NCI-H510A (cell line): ENCODE data around the gene COPS4.
"Not testable (repeated sequence)": the region's sequence is repeated elsewhere in the genome, so short reads cannot be mapped to it uniquely, and the experiment has no call there.

Source experiments
- DNase-seq: peaks from one replicate; lab custom pipeline; 2025; lab: John Stamatoyannopoulos, UW

The COPS4 gene

GRCh38 chr4:83023599-83023998, 11.4 kb upstream of the COPS4 start:
- DNase-seq, result not testable (repeated sequence)

GRCh38 chr4:83024233-83024632, 10.8 kb upstream of the COPS4 start:
- DNase-seq, result no peak

DNA sequence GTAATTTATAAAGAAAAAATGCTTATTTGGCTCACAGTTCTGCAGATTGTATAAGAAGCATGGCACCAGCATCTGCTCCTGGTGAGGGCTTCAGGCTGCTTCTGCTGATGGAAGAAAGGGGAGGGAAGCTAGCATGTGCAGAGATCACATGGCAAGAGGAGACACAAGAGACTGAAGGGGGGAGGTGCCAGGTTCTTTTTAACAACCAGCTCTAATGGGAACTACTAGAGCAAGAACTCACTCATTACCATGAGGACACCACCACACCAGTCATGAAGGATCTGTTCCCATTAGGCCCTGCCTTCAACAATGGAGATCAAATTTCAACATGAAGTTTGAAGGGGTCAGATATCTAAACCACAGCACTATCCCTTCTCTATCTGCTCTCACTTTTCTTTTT, 9.4 kb upstream of the COPS4 start:
- no peak for DNase-seq

DNA sequence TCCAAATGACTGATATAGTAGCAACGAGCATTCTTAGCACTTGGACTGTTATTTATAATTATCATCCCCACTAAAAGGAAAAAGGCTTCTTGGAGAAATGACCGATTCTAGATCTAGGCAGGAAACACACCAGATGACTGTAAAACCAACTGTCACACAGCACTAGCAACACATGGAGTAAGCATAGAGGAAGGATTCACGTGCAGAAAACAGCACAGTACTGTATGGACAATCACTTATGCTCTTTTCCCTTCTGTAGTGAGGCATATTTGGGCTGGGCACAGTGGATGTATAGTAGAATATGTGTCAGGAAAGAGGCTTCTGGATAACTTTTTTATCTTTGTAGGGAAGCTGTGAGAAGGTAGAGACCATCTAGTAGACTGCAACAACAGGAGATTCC, 6.0 kb upstream of the COPS4 start:
- DNase-seq, result no peak

DNA sequence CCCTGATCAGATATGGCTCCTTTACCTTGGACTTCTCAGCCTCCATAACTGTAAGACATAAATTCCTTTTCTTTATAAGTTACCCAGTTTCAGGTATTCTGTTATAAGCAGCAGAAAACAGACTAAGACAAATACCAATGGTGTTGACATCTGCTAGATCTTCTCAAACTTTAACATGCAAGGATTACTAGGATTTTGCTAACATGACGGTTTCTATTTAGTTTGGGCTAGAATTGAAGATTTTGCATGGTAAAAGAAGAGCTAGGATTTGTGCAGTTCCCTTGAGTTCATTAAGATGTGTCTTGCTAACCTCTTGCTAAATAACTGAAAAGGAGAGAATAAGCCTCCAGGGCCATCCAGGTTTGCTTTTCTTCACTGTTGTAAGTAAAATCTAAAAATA, 5.3 kb upstream of the COPS4 start:
- no peak for DNase-seq

DNA sequence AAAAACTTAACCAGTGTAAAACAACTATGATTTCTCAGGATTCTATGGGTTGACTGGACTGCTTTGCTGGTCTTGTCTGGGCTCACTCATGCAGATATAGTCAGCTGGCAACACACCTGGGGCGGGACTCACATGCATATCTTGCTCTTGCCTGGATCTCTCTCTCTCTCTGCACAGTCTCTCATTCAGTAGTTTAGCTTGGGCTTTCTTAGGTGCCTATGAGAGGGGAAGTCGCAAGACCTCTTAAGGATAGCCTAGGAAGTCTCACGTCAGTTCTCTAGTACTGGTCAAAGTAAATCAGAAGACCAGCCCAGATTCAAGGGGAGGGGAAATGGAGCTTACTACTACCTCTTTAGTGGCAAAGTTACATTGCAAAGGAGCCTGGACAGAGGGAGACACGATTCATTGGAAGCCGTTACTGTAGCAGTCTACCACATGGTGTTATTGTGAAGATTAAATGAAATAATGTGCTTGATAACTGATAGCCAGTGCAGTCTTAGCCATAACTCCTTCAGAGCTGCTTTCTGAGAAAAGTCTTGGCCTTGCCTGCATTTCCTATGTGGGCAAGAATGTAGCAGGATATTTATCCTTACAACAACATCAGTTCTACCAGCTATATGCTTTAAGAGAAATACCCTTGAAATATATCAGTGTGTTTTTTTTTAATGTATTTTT, 2.1 kb downstream of the COPS4 start:
- no peak for DNase-seq

DNA sequence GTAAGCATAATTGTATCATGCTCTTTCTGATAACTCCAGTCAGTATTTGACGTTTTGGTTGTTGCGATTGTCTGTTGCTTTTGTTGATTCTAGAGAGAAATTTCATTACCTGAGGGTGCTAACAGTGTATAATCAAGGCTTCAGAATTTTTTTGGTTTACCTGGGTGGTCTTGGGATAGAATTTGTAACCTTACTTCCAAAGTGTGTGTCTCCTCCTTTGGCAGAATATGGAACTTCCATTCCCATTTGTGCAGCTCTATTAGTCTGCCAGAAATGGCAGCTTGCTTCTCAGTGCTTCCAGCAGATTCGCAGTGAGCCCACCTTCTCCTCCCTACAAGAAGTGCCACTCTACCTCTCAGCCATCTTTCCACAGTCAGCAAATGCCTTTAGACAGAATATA, 5.3 kb downstream of the COPS4 start:
- no peak for DNase-seq

DNA sequence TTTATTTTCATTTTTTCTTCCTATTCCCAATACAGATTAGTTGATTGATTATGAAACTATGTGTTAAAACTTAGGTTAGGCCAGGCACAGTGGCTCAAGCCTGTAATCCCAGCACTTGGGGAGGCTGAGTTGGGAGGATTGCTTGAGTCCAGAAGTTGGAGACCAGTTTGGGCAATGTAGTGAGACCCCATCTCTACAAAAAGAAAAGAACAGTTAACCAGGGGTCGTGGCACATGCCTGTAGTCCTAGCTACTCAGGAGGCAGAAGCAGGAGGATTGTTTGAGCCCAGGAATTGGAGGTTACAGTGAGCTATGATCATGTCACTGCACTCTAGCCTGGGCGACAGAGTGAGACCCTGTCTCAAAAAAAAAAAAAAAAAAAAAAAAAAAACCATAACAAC, 8.2 kb downstream of the COPS4 start:
- DNase-seq, result not testable (repeated sequence)

- DNase-seq, result no peak
Observed at GRCh38 chr4:83043801-83044407, 8.9 kb downstream of the COPS4 start.

GRCh38 chr4:83046693-83047473, 11.9 kb downstream of the COPS4 start:
- no peak for DNase-seq

- not testable (repeated sequence) for DNase-seq
Observed at GRCh38 chr4:83048781-83049180, 13.8 kb downstream of the COPS4 start.

DNA sequence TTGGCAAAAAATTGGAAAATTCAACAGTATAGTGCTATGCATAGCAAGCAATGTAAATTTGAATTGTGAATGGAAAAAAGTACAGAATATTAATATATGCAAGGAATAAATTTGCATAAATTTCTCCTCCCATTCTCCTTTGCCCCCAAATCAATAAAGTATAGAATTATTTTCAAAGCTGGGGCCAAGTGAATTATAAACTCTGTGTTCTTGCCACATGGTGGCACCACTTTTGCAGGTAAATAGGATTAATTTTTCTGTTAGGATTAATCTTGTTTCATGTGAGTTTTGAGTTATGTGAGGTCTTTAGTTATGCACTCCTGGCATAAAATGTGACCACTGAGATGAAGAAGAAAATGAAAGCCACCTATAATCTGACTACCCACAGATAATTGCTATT, 19.9 kb downstream of the COPS4 start:
- no peak for DNase-seq

GRCh38 chr4:83062739-83063138, 27.8 kb downstream of the COPS4 start:
- DNase-seq, result no peak

GRCh38 chr4:83065266-83065665, 30.3 kb downstream of the COPS4 start:
- DNase-seq, result no peak

GRCh38 chr4:83067058-83067639, 32.2 kb downstream of the COPS4 start:
- no peak for DNase-seq

DNA sequence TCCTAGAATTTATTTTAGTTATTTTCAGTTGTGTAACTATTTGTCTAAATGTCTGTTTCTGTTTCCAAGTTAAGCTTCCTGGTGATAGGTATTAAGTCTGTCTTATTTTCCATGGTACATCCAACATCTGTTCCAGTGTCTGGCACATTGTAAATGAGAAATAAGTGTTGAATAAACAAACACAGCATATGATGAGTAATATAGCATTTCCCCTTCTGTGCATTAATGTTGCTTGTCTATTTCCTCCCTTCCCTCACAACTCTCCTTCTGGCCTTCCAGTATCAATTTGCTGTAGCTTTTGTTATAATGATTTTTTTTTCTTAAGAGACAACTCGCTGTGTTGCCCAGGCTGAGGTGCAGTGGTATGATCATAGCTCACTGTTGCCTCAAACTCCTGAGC, 36.1 kb downstream of the COPS4 start:
- DNase-seq, result no peak

DNA sequence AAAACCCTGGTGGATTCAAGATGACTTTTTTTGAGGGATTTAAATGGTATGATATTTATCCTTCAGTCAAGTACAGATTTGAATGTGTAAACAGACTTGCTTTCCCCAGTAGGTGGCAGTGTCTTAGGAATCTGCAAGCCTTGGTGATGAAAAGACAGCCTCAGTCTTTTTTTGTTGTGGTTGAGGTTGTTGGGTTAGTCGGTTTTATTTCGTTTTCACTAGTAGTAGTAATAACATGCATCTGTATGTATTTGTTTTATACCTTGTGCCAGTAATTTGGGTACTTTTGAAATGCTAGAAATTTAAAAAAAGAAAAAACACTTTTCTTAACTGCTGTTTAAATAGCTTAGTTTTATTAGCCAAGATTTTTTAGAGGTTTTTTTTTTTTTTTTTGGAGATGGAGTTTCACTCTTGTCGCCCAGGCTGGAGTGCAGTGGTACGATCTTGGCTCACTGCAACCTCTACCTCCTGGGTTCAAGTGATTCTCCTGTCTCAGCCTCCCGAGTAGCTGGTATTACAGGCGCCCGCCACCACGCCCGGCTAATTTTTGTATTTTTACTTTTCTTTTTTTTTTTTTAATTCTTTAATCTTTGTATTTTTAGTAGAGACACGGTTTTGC, 39.2 kb downstream of the COPS4 start:
- DNase-seq, result peak; percentile 0

DNA sequence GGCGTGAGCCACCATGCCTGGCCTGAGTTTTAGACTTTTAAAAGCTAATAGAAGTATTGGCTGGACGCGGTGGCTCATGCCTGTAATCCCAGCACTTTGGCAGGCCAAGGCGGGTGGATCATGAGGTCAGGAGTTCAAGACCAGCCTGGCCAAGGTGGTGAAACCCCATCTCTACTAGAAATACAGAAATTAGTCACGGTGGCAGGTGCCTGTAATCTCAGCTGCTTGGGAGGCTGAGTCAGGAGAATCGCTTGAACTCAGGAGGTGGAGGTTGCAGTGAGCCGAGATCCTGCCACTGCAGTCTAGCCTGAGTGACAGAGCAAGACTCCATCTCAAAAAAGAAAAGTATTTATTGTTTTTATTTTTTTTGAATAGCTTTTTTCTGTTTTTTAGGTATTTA, 39.8 kb downstream of the COPS4 start:
- not testable (repeated sequence) for DNase-seq

DNA sequence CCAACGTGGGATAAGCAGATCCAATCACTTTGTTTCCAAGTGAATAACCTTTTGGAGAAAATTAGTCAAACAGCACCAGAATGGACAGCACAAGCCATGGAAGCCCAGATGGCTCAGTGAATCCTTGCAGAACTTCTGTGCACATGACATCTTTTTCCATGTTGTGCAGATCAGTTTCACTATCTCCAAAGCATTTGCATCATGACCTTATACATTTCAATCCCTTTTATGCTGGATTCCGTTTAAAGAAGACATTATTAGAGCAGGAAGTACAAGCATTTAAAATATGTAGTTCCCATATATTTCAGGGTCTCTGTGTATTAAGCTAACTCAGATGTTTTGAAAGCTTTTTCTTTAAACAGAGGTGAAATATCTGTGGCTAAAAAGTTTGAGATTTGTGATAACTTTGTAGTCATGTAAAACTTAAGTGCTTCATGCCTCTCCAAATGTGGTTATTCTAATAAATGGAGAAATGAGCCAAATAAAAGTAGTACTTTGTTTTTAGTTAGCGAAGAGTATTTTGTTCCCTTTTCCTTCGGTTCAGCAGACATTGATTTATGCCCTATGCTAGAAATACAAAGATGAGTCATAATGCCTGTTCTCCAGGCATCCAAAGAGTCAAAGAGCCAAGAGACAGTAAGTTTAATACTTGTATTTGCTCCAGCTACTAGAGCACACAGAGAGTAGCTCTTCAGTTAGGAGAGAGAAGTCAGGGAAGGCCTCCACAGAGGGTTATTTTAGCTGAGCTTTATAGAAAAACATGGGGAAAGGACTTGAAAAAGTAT, 40.5 kb downstream of the COPS4 start:
- no peak for DNase-seq

DNA sequence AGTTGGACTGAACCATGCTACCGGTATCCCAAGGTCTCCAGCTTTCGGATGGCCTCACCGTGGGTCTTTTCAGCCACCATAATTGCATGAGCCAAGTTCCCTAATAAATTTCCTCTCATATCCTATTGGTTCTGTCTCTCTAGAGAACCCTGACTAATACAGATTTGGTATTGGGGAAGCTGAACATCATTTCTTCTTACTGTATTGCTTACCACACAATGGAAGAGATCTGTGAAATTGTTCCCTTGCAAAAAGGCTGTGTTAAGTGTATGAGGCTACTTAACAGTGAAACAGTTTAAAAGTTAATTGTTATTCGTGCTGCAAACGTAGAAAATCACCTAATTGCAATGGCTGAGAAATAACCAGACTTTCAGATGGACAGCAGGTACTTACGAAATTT, 45.6 kb downstream of the COPS4 start:
- DNase-seq, result no peak

DNA sequence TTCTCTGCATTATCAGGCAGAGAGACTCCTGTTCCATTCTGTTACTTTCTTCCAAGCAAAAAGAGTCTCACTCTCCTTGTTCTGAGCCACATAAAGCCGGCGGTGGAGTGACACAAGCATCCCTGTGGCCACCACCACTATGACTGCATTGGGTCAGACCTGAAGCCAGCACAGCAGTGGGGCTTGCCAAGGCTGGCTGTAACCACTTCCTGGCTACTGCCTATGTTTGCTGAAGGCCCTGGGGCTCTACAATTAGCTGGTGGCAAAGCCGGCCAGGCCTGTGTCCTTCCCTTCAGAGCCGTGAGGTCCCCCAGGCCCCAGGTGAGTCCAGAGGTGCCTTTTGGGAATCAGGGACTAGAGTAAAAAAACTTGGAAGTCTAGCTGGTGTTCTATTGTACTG, 47.8 kb downstream of the COPS4 start:
- DNase-seq, result no peak
